ENCODE results near the gene MCEMP1.

DNA sequence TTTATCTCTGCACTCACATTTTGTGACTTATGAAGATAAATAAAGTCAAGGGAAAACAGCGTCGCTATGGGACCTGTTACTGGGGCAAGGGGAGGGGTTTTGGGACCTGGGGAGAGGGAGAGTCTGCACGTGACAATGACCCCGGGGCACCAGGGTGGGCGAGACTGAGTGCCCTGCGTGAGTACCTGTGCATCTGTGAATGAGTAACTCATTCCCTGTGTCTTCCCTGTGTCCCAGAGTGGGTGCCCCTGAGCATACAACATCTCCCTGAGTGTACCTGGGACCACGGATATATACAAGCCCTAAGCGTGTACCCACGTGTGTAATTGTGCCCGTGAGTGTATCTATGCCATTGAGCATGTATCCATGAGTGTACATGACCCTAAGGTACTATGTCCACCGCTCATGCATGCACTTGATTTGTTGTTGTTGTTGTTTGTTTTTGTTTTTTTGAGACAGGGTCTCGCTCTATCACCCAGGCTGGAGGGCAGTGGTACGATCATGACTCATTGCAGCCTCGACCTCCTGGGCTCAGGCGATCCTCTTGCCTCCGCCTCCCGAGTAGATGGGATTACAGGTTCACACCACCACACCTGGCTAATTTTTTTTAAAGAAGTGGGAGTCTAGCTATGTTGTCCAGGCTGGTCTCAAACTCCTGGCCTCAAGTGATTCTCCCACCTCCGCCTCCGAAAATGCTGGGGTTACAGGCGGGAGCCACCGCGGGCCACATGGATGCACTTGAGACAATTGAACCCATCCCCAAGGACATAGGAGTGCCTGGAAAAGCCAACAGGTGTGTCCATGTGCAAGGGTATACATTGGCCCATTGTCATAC lies 3.1 kb downstream of the MCEMP1 start:
- TF ChIP-seq, protein P1, sequence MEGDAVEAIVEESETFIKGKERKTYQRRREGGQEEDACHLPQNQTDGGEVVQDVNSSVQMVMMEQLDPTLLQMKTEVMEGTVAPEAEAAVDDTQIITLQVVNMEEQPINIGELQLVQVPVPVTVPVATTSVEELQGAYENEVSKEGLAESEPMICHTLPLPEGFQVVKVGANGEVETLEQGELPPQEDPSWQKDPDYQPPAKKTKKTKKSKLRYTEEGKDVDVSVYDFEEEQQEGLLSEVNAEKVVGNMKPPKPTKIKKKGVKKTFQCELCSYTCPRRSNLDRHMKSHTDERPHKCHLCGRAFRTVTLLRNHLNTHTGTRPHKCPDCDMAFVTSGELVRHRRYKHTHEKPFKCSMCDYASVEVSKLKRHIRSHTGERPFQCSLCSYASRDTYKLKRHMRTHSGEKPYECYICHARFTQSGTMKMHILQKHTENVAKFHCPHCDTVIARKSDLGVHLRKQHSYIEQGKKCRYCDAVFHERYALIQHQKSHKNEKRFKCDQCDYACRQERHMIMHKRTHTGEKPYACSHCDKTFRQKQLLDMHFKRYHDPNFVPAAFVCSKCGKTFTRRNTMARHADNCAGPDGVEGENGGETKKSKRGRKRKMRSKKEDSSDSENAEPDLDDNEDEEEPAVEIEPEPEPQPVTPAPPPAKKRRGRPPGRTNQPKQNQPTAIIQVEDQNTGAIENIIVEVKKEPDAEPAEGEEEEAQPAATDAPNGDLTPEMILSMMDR (IDR thresholded peaks at IDR 0.05) = no peak
- no peak for TF ChIP-seq POLR2A (IDR thresholded peaks at IDR 0.05)
- no peak for TF ChIP-seq EP300 (IDR thresholded peaks at IDR 0.05)
